ENCODE data around the gene ACOT9. TPM values are rescaled to one million over a fixed set of nuclear protein-coding genes. Genes with fewer than 3 reads are reported as not detected.
"Not testable (repeated sequence)": the region's sequence is repeated elsewhere in the genome, so short reads cannot be mapped to it uniquely, and the experiment has no call there.

The ACOT9 gene
- total and polyA plus RNA-seq, 2 experiments from 2014 or later: 28.5 to 34.3 TPM

DNA sequence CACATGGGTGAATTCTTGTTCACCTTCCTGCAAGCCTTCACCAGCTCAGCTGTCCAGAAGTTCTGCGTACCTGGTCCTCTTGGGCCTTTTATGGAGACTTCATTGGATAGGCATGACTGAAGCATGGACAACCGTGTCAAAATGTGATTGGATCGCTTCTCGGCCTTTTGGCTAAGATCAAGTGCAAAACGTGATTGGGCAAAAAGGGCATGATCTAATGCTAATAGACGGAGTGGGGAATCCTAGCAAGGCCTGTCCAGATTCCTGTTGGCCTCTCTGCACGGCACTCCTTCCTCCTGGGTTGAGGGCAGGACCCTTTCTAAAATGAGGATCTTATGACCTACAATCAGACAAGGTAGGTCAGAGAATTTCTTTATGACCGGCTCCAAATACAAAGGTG is 50.9 kb downstream of the ACOT9 start (continued):
- TF ChIP-seq STAT1 (IDR thresholded peaks at IDR 0.05; ENCODE audit: unreplicated experiment): no peak
- no peak for TF ChIP-seq CREB1 (CRISPR knock-in tag; IDR thresholded peaks at IDR 0.05; ENCODE audit: low read depth)
- TF ChIP-seq, protein P1, sequence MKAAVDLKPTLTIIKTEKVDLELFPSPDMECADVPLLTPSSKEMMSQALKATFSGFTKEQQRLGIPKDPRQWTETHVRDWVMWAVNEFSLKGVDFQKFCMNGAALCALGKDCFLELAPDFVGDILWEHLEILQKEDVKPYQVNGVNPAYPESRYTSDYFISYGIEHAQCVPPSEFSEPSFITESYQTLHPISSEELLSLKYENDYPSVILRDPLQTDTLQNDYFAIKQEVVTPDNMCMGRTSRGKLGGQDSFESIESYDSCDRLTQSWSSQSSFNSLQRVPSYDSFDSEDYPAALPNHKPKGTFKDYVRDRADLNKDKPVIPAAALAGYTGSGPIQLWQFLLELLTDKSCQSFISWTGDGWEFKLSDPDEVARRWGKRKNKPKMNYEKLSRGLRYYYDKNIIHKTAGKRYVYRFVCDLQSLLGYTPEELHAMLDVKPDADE (IDR thresholded peaks at IDR 0.05): no peak
- no peak for TF ChIP-seq JUNB (IDR thresholded peaks at IDR 0.05; ENCODE audit: unreplicated experiment)
- no peak for TF ChIP-seq ZNF114 (CRISPR knock-in tag; IDR thresholded peaks at IDR 0.05)
- TF ChIP-seq EZH2phosphoT487 (IDR thresholded peaks at IDR 0.05; ENCODE audit: unreplicated experiment): no peak

DNA sequence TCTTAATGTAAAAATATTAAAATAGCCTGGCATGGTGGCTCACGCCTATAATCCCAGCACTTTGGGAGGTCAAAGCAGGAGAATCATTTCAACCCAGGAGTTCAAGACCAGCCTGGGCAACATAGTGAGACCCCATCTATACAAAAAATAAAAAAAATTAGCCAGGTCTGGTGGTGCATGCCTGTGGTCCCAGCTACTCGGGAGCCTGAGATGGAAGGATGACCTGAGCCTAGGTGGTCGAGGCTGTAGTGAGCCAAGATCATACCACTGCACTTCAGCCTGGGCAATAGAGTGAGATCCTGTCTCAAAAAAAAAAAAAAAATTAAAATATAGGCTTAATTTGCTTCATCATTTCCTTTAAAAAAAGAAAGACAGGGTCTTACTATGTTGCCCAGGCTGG is 66.6 kb downstream of the ACOT9 start:
- H4K20me1 ChIP-seq (replicated peaks; ENCODE audit: insufficient read depth); H3K27ac ChIP-seq (ENCODE audit: low read depth); H3K36me3 ChIP-seq (ENCODE audit: insufficient read depth); ATAC-seq; H3K79me2 ChIP-seq (replicated peaks; ENCODE audit: insufficient read depth); H3K4me1 ChIP-seq (ENCODE audit: insufficient read depth); H3K9me3 Mint-ChIP-seq; H3K4me2 ChIP-seq; H3K4me3 ChIP-seq; H3F3A ChIP-seq (replicated peaks; ENCODE audit: low read depth); H3K4me3 Mint-ChIP-seq; H3K27ac Mint-ChIP-seq; H3K9me2 ChIP-seq (ENCODE audit: insufficient read depth); DNase-seq (ENCODE audit: low spot score); H3K27me3 ChIP-seq (ENCODE audit: insufficient read depth); H3K27me3 Mint-ChIP-seq (ENCODE audit: insufficient read depth, low read depth, poor library complexity); H2AFZ ChIP-seq; H3K4me1 Mint-ChIP-seq: not testable (repeated sequence)
- peaks cover 20% of the 10 kb centered on the region; the same call in 2 of the 3 replicates for H3K36me3 Mint-ChIP-seq (ENCODE audit: low read depth)

DNA sequence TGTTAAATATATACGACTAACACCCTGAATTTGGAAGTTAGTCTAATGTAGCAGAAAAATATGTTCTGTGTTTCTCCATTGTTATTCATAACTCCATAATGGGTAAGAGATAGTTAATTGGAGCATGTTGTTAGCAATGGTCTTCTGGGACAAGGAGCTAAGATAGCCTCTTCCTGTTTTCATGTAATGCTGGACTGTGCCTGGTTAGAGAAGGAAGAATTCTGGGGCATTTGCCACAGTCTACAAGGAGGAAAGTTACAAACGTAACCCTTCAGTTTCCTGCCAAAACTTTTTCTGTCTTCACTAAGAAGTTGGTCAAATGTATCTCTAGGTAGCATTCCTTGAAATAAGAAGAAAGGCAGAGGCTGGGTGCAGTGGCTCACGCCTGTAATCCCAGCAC is 70.0 kb downstream of the ACOT9 start:
- H3K9me2 ChIP-seq (ENCODE audit: insufficient read depth): no peaks in the 10 kb centered on the region
- H3F3A ChIP-seq (replicated peaks; ENCODE audit: low read depth): no peaks in the 10 kb centered on the region
- DNase-seq (ENCODE audit: low spot score): no peak
- H3K4me3 Mint-ChIP-seq: no peak overlapping the region
- H3K9me3 Mint-ChIP-seq: no peaks in the 10 kb centered on the region
- no peak overlapping the region for H2AFZ ChIP-seq
- H3K36me3 Mint-ChIP-seq (ENCODE audit: low read depth): peaks cover 20% of the 10 kb centered on the region; the same call in 2 of the 3 replicates
- H3K36me3 ChIP-seq (ENCODE audit: insufficient read depth): no peaks in the 10 kb centered on the region
- H3K27ac ChIP-seq (ENCODE audit: low read depth): no peak overlapping the region
- ATAC-seq: no peak
- H3K4me2 ChIP-seq: no peak overlapping the region
- TF ChIP-seq, protein P2, sequence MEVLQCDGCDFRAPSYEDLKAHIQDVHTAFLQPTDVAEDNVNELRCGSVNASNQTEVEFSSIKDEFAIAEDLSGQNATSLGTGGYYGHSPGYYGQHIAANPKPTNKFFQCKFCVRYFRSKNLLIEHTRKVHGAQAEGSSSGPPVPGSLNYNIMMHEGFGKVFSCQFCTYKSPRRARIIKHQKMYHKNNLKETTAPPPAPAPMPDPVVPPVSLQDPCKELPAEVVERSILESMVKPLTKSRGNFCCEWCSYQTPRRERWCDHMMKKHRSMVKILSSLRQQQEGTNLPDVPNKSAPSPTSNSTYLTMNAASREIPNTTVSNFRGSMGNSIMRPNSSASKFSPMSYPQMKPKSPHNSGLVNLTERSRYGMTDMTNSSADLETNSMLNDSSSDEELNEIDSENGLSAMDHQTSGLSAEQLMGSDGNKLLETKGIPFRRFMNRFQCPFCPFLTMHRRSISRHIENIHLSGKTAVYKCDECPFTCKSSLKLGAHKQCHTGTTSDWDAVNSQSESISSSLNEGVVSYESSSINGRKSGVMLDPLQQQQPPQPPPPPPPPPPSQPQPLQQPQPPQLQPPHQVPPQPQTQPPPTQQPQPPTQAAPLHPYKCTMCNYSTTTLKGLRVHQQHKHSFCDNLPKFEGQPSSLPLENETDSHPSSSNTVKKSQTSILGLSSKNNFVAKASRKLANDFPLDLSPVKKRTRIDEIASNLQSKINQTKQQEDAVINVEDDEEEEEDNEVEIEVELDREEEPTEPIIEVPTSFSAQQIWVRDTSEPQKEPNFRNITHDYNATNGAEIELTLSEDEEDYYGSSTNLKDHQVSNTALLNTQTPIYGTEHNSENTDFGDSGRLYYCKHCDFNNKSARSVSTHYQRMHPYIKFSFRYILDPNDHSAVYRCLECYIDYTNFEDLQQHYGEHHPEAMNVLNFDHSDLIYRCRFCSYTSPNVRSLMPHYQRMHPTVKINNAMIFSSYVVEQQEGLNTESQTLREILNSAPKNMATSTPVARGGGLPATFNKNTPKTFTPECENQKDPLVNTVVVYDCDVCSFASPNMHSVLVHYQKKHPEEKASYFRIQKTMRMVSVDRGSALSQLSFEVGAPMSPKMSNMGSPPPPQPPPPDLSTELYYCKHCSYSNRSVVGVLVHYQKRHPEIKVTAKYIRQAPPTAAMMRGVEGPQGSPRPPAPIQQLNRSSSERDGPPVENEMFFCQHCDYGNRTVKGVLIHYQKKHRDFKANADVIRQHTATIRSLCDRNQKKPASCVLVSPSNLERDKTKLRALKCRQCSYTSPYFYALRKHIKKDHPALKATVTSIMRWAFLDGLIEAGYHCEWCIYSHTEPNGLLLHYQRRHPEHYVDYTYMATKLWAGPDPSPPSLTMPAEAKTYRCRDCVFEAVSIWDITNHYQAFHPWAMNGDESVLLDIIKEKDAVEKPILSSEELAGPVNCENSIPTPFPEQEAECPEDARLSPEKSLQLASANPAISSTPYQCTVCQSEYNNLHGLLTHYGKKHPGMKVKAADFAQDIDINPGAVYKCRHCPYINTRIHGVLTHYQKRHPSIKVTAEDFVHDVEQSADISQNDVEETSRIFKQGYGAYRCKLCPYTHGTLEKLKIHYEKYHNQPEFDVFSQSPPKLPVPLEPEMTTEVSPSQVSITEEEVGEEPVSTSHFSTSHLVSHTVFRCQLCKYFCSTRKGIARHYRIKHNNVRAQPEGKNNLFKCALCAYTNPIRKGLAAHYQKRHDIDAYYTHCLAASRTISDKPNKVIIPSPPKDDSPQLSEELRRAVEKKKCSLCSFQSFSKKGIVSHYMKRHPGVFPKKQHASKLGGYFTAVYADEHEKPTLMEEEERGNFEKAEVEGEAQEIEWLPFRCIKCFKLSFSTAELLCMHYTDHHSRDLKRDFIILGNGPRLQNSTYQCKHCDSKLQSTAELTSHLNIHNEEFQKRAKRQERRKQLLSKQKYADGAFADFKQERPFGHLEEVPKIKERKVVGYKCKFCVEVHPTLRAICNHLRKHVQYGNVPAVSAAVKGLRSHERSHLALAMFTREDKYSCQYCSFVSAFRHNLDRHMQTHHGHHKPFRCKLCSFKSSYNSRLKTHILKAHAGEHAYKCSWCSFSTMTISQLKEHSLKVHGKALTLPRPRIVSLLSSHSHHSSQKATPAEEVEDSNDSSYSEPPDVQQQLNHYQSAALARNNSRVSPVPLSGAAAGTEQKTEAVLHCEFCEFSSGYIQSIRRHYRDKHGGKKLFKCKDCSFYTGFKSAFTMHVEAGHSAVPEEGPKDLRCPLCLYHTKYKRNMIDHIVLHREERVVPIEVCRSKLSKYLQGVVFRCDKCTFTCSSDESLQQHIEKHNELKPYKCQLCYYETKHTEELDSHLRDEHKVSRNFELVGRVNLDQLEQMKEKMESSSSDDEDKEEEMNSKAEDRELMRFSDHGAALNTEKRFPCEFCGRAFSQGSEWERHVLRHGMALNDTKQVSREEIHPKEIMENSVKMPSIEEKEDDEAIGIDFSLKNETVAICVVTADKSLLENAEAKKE (CRISPR knock-in tag; IDR thresholded peaks at IDR 0.05): no peak
- TF ChIP-seq, protein P3, sequence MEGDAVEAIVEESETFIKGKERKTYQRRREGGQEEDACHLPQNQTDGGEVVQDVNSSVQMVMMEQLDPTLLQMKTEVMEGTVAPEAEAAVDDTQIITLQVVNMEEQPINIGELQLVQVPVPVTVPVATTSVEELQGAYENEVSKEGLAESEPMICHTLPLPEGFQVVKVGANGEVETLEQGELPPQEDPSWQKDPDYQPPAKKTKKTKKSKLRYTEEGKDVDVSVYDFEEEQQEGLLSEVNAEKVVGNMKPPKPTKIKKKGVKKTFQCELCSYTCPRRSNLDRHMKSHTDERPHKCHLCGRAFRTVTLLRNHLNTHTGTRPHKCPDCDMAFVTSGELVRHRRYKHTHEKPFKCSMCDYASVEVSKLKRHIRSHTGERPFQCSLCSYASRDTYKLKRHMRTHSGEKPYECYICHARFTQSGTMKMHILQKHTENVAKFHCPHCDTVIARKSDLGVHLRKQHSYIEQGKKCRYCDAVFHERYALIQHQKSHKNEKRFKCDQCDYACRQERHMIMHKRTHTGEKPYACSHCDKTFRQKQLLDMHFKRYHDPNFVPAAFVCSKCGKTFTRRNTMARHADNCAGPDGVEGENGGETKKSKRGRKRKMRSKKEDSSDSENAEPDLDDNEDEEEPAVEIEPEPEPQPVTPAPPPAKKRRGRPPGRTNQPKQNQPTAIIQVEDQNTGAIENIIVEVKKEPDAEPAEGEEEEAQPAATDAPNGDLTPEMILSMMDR (conservative IDR thresholded peaks at IDR 0.05; ENCODE audit: low read depth in 2 of 2): no peak
- TF ChIP-seq ZNF114 (CRISPR knock-in tag; IDR thresholded peaks at IDR 0.05): no peak
- TF ChIP-seq EZH2 (IDR thresholded peaks at IDR 0.05; ENCODE audit: low read depth, unreplicated experiment): no peak
- no peaks in the 10 kb centered on the region for H3K27me3 Mint-ChIP-seq (ENCODE audit: insufficient read depth, low read depth, poor library complexity)
- no peaks in the 10 kb centered on the region; the same call in none of the 2 replicates for H3K4me1 ChIP-seq (ENCODE audit: insufficient read depth)
- H3K79me2 ChIP-seq (replicated peaks; ENCODE audit: insufficient read depth): peaks cover 18% of the 10 kb centered on the region
- H3K27ac Mint-ChIP-seq: no peak overlapping the region
- H4K20me1 ChIP-seq (replicated peaks; ENCODE audit: insufficient read depth): no peaks in the 10 kb centered on the region
- H3K27me3 ChIP-seq (ENCODE audit: insufficient read depth): no peaks in the 10 kb centered on the region
- no peaks in the 10 kb centered on the region; the same call in 2 of the 3 replicates for H3K4me1 Mint-ChIP-seq
- H3K4me3 ChIP-seq: no peak overlapping the region
